Heart right ventricle (tissue), 16 donors: ENCODE data around the gene PCDH17. TPM values are rescaled to one million over a fixed set of nuclear protein-coding genes. Genes with fewer than 3 reads are reported as not detected.

ENCODE experiments used
- ATAC-seq, 8 donors: fragments of 200-7000 bp; cut with Tn5 transposase; one replicate each; pipeline ENCODE4 v1.9.1; 2020; ENCODE audit warnings: mild to moderate bottlenecking in 8 of 8, moderate library complexity in 8 of 8, moderate number of reproducible peaks in 1 of 8
- DNase-seq, 2 donors: peaks; one replicate each; pipeline ENCODE4 v3.0.0-alpha.2; 2020
- H3K27ac ChIP-seq, 10 donors: fragments of 200-600 bp; sonication (generic) in 2 of 10; one replicate each; pipeline versions ENCODE4 v1.5.0 to v1.8.0; 2020 to 2022; ENCODE audit warnings: mild to moderate bottlenecking in 3 of 10
- H3K27me3 ChIP-seq, 7 donors: fragments of 200-600 bp; one replicate each; pipeline ENCODE4 v1.8.0; 2021 to 2022; ENCODE audit warnings: mild to moderate bottlenecking in 2 of 7
- H3K36me3 ChIP-seq, 9 donors: fragments of 200-600 bp; sonication (generic) in 1 of 9; one replicate each; pipeline versions ENCODE4 v1.5.0 to v1.8.0; 2020 to 2022; ENCODE audit warnings: mild to moderate bottlenecking in 2 of 9
- H3K4me1 ChIP-seq, 9 donors: fragments of 200-600 bp; sonication (generic) in 1 of 9; one replicate each; pipeline versions ENCODE4 v1.5.0 to v1.8.0; 2020 to 2022; ENCODE audit warnings: mild to moderate bottlenecking in 4 of 9
- H3K4me3 ChIP-seq, 10 donors: fragments of 200-600 bp; sonication (generic) in 2 of 10; one replicate each; pipeline versions ENCODE4 v1.5.0 to v1.8.0; 2020 to 2022; ENCODE audit warnings: mild to moderate bottlenecking in 7 of 10, moderate library complexity in 2 of 10
- H3K9me3 ChIP-seq, 11 donors: fragments of 200-600 bp in 10 of 11; sonication (generic) in 2 of 11; one replicate each; pipeline versions ENCODE4 v1.5.0 to v1.8.0; 2013 to 2022; ENCODE audit warnings: mild to moderate bottlenecking in 2 of 11, control low read depth in 1 of 11, moderate library complexity in 1 of 11
- CTCF ChIP-seq, 9 donors: fragments of 200-600 bp; sonication (generic) in 2 of 9; IDR thresholded peaks; one replicate each; pipeline versions ENCODE4 v1.5.0 to v1.8.0; 2021 to 2022; ENCODE audit warnings: antibody characterized with exemption in 9 of 9, mild to moderate bottlenecking in 5 of 9, moderate library complexity in 1 of 9
- WGBS, 2 donors: extraction: QIAGEN DNeasy Blood & Tissue Kit; methylation state at CpG; one replicate each; pipeline ENCODE4 v1.1.7; 2013; ENCODE audit warnings: inconsistent platforms in 1 of 2; 5-methylcytosine and 5-hydroxymethylcytosine counted together
- intact Hi-C, 10 donors: fragments of 100-400 bp; cut with DNase I; formaldehyde crosslinking; loops; one replicate each; pipeline versions ENCODE4 v1.11.1 to v1.14.2; 2022
- long read RNA-seq, 3 donors: library from polyadenylated mRNA; unstranded; transcript quantifications; one replicate each; pipeline ENCODE4 v2.0.0, GENCODE V29; 2020 to 2021
- polyA plus RNA-seq, 2 donors: library from polyadenylated mRNA; stranded (reverse); fragments of 200-250 nt; gene quantifications; one replicate each; pipeline ENCODE4 v1.2.3, GENCODE V29; 2013
- total RNA-seq, 10 donors: library from RNA; stranded (reverse); fragmentation: NEBNext Ultra II Directional in 3 of 10; extraction: Animal tissue kit (Norgen Biotek cat#: 25700) in 3 of 10; gene quantifications; one replicate each; pipeline versions ENCODE4 v1.2.1 to v1.2.4, GENCODE V29; 2021 to 2023
- donor health status: Arrhythmogenic right ventricular cardiomyopathy.
- donor health status: ischemic (EF 13 %, LVEDD 7.1; RV severe dilation, severe dysfunction).
- donor health status: healthy with polysubstance abuse.
- donor health status: DM: no; HTN: yes; CAD: no.
- donor health status: DM: no; HTN: no; CAD: no.
- donor health status: ischemic (EF 25% LVEDD 6.9; RV normal size, moderate dysfunction).
- donor health status: ischemic (EF 25% LVEDD 5.7; RV mildly dilated, moderate dysfunction).
- donor health status: healthy.
- donor health status: DM: yes; HTN: yes; CAD: no.
- donor health status: Ischemic cardiomyopathy.
- donor health status: ischemic (EF 35%, LVEDD 5.7; RV mildly dilated, moderate dysfunction).
- donor health status: nonischemic (EF 11% LVEDD 7.7; RV severe dilation, severe dysfunction).
- donor health status: DM: yes; HTN: yes; CAD: no.
- donor health status: PGD.
- donor health status: ischemic (EF 29% LVEDD 5.4; RV normal size, mild dysfunction).
- donor health status: nonischemic (EF 23%, LVEDD 6.1; RV moderate dilation, normal function).

The PCDH17 gene
- total RNA-seq = 10 to 100 TPM in 1 of 10 donors, 1 to 10 TPM in 9; 2.3 to 14.3 (median 3.6) TPM
- polyA plus RNA-seq = 1 to 10 TPM in 1 of 2 donors, under 1 TPM in 1; 0.88 to 1.3 TPM
- long read RNA-seq, donor 1, full-length matches to known transcripts = 4 of 6 reads
- long read RNA-seq, donor 1, partial matches to known transcripts = 1 of 6 reads
- long read RNA-seq, donor 1, other reads (novel, unspliced or antisense) = 1 of 6 reads
- long read RNA-seq, donor 2, full-length matches to known transcripts = 5 of 5 reads
- long read RNA-seq, donor 2, partial matches to known transcripts = 0 of 5 reads
- long read RNA-seq, donor 2, other reads (novel, unspliced or antisense) = 0 of 5 reads
- long read RNA-seq, donor 3, full-length matches to known transcripts = 2 of 3 reads
- long read RNA-seq, donor 3, partial matches to known transcripts = 0 of 3 reads
- long read RNA-seq, donor 3, other reads (novel, unspliced or antisense) = 1 of 3 reads

GRCh38 chr13:57631596-57632275 is at the start of gene PCDH17:
Gene PCDH17, plus strand, starts transcription at chr13:57631744. Its CDS starts 803 bp downstream, at chr13:57632547.
- TF ChIP-seq CTCF (IDR thresholded peaks at IDR 0.05) = no peak
- Histone ChIP-seq H3K9me3 (no peaks in the 10 kb centered on the region), H3K4me3 (peak within 1 kb of the TSS; percentile 32 to 77 (median 64)), H3K27ac (peak within 1 kb of the TSS; percentile 21 to 87 (median 74)), H3K36me3 (no peaks in the 10 kb centered on the region), H3K27me3 (peaks cover 0 to 86% (median 26%) of the 10 kb centered on the region in 7 donors), H3K4me1 (peaks cover 0 to 36% (median 27%) of the 10 kb centered on the region in 9 donors)
- DNase-seq (peak; percentile 32 to 73), ATAC-seq (peak; percentile 12 to 57 (median 47))
- WGBS, 2 donors = 0 to 1% methylated on average over 32 to 33 of the region's 33 CpGs
- intact Hi-C loops = loop anchor here in 3 of 10 donors (2.0 to 10.0 kb wide), 4 partner anchors 81 to 1689 kb away; no protein-coding TSS in a partner anchor

GRCh38 chr13:57582032-57582431 is 49.5 kb upstream of the PCDH17 start:
- H3K27ac ChIP-seq = no peak overlapping the region
- intact Hi-C loops = no loop called here
- TF ChIP-seq CTCF (IDR thresholded peaks at IDR 0.05) = no peak
- peaks cover 0 to 9% (median 0%) of the 10 kb centered on the region in 11 donors for H3K9me3 ChIP-seq
- no peak overlapping the region for H3K4me3 ChIP-seq
- no peaks in the 10 kb centered on the region for H3K4me1 ChIP-seq
- ATAC-seq = no peak
- H3K27me3 ChIP-seq = peaks cover 0 to 4% (median 0%) of the 10 kb centered on the region in 7 donors
- DNase-seq = no peak
- 67 to 75% methylated on average over 6 of the region's 6 CpGs for WGBS, 2 donors
- no peaks in the 10 kb centered on the region for H3K36me3 ChIP-seq

GRCh38 chr13:57583529-57583928 is 48.0 kb upstream of the PCDH17 start:
- 76 to 82% methylated on average over 1 of the region's 1 CpG for WGBS, 2 donors
- TF ChIP-seq CTCF (IDR thresholded peaks at IDR 0.05) = no peak
- Histone ChIP-seq H3K9me3 (peaks cover 0 to 6% (median 0%) of the 10 kb centered on the region in 11 donors), H3K27me3 (peaks cover 0 to 4% (median 0%) of the 10 kb centered on the region in 7 donors), H3K36me3 (no peaks in the 10 kb centered on the region), H3K27ac (no peak overlapping the region), H3K4me3 (no peak overlapping the region), H3K4me1 (no peaks in the 10 kb centered on the region)
- no peak for ATAC-seq
- no peak for DNase-seq
- intact Hi-C loops = no loop called here

- no peaks in the 10 kb centered on the region for H3K27me3 ChIP-seq
- no peak overlapping the region for H3K4me3 ChIP-seq
- no peaks in the 10 kb centered on the region for H3K4me1 ChIP-seq
- ATAC-seq (no peak), DNase-seq (no peak)
- H3K9me3 ChIP-seq = no peaks in the 10 kb centered on the region
- H3K36me3 ChIP-seq = no peaks in the 10 kb centered on the region
- 90 to 91% methylated on average over 3 of the region's 3 CpGs for WGBS, 2 donors
- TF ChIP-seq CTCF (IDR thresholded peaks at IDR 0.05) = no peak
- intact Hi-C loops = no loop called here
- no peak overlapping the region for H3K27ac ChIP-seq
Observed at GRCh38 chr13:57588639-57589038, 42.9 kb upstream of the PCDH17 start.
